GM19025 (cell line): ENCODE data around the gene USP5.
"Not testable (repeated sequence)": the region's sequence is repeated elsewhere in the genome, so short reads cannot be mapped to it uniquely, and the experiment has no call there.

ENCODE experiments used
- ATAC-seq: cut with Tn5 transposase; IDR thresholded peaks from one replicate; pipeline ENCODE4 v1.9.1; 2021; ENCODE audit warnings: mild to moderate bottlenecking, low read depth, moderate library complexity; ENCODE audit not compliant: unreplicated experiment

Gene USP5

GRCh38 chr12:6883252-6883651 lies 31.3 kb downstream of the USP5 start:
- ATAC-seq, result no peak

GRCh38 chr12:6883683-6884082 lies 31.7 kb downstream of the USP5 start:
- no peak for ATAC-seq

- no peak for ATAC-seq
Observed at GRCh38 chr12:6884539-6884938, 32.6 kb downstream of the USP5 start.

- not testable (repeated sequence) for ATAC-seq
Observed at GRCh38 chr12:6886206-6886999, 34.5 kb downstream of the USP5 start.

GRCh38 chr12:6887460-6887859 lies 35.5 kb downstream of the USP5 start:
- no peak for ATAC-seq

GRCh38 chr12:6888360-6888759 lies 36.4 kb downstream of the USP5 start:
- ATAC-seq, result no peak

- not testable (repeated sequence) for ATAC-seq
Observed at GRCh38 chr12:6888794-6889193, 36.8 kb downstream of the USP5 start.

GRCh38 chr12:6889775-6890573 lies 38.0 kb downstream of the USP5 start:
- not testable (repeated sequence) for ATAC-seq

- ATAC-seq, result peak; percentile 91
Observed at GRCh38 chr12:6890789-6891645, 39.1 kb downstream of the USP5 start.

- no peak for ATAC-seq
Observed at GRCh38 chr12:6891646-6892001, 39.7 kb downstream of the USP5 start.

GRCh38 chr12:6892683-6893082 lies 40.7 kb downstream of the USP5 start:
- ATAC-seq, result not testable (repeated sequence)

GRCh38 chr12:6894321-6894720 lies 42.4 kb downstream of the USP5 start:
- ATAC-seq, result no peak

- no peak for ATAC-seq
Observed at GRCh38 chr12:6896846-6897435, 45.0 kb downstream of the USP5 start.

GRCh38 chr12:6899427-6899826 lies 47.5 kb downstream of the USP5 start:
- no peak for ATAC-seq

GRCh38 chr12:6899837-6900519 lies 48.0 kb downstream of the USP5 start:
- no peak for ATAC-seq

- no peak for ATAC-seq
Observed at GRCh38 chr12:6902448-6902847, 50.5 kb downstream of the USP5 start.

GRCh38 chr12:6903722-6904121 lies 51.8 kb downstream of the USP5 start:
- no peak for ATAC-seq

GRCh38 chr12:6904280-6905276 lies 52.6 kb downstream of the USP5 start, which contains the start of gene LRRC23:
TSS of gene LRRC23 (plus strand) at chr12:6904822. CDS start at chr12:6905634, 812 bp downstream.
- ATAC-seq, result peak; percentile 95
